HCT116 (cell line): ENCODE data around the gene TCEANC2. TPM values are rescaled to one million over a fixed set of nuclear protein-coding genes. Genes with fewer than 3 reads are reported as not detected.
A peak's percentile ranks its signal among the peaks of the same experiment; 100 is the strongest.

Experiments
- ATAC-seq: fragments of 200-7000 bp; cut with Tn5 transposase; 2 replicates; pipeline ENCODE4 v1.9.1; 2020; ENCODE audit warnings: mild to moderate bottlenecking, moderate library complexity
- BruUV-seq: library from RNA; stranded (reverse); fragments of 400-500 nt; replicated peaks from 2 replicates; lab custom pipeline; 2021; lab: Mats Ljungman, UMichigan
- CTCF ChIA-PET: fragments of 300-600 bp; sonication (Branson Sonifier 250); formaldehyde crosslinking; loops from one replicate; lab custom pipeline; 2021; ENCODE audit warnings: antibody characterized with exemption; lab: Charles Lee
- POLR2A ChIA-PET: fragments of 300-600, 350-600 bp; sonication (Branson Sonifier 250); formaldehyde crosslinking; loops from one replicate; lab custom pipeline; 2021; ENCODE audit warnings: antibody characterized with exemption; lab: Charles Lee
- RAD21 ChIA-PET, 2 experiments: fragments of 300-600 bp; sonication (Branson Sonifier 250); formaldehyde crosslinking; loops; one replicate each; lab custom pipeline; 2023; ENCODE audit warnings: low total read pairs in 2 of 2; ENCODE audit not compliant: uncharacterized antibody in 2 of 2, unreplicated experiment in 2 of 2, low non-redundant PET in 1 of 2; lab: Charles Lee
- DNase-seq: peaks from one replicate; pipeline ENCODE4 v3.0.0-alpha.2; 2010; ENCODE audit warnings: low read depth, low spot score
- H2AFZ ChIP-seq: fragments of 200-600 bp; shearing (Covaris generic), sonication (generic); 2 replicates; pipeline ENCODE4 v1.6.1; 2017; ENCODE audit warnings: low read depth, mixed run types, mixed read lengths, antibody characterized with exemption, low read length; ENCODE audit not compliant: poor library complexity, severe bottlenecking
- H3K27ac ChIP-seq: 2 replicates; pipeline ENCODE4 v1.5.1; 2012; ENCODE audit warnings: low read depth, low read length
- H3K27me3 ChIP-seq: fragments of 200-600 bp; sonication (generic); 2 replicates; pipeline ENCODE4 v1.6.1; 2016; ENCODE audit warnings: mixed run types, low read length, mixed read lengths; ENCODE audit not compliant: insufficient read depth
- H3K36me3 ChIP-seq, 2 experiments: fragments of 200-500 bp in 1 of 2; fragments of 200-600 bp in 1 of 2; sonication (Bioruptor generic) in 1 of 2; sonication (generic) in 1 of 2; 2 replicates each; pipeline versions ENCODE4 v1.5.1 to v1.6.1; 2014 to 2016; ENCODE audit warnings: low read length in 2 of 2, inconsistent platforms in 1 of 2, mixed read lengths in 1 of 2, mixed run types in 1 of 2; ENCODE audit not compliant: insufficient read depth in 2 of 2, control insufficient read depth in 1 of 2
- H3K4me1 ChIP-seq, 2 experiments: fragments of 200-600 bp in 1 of 2; sonication (generic) in 1 of 2; 2 replicates each; pipeline versions ENCODE4 v1.5.1 to v1.6.1; 2012 to 2017; ENCODE audit warnings: low read length in 2 of 2, inconsistent platforms in 1 of 2, mild to moderate bottlenecking in 1 of 2, mixed read lengths in 1 of 2, mixed run types in 1 of 2, moderate library complexity in 1 of 2; ENCODE audit not compliant: insufficient read depth in 2 of 2, control insufficient read depth in 1 of 2
- H3K4me2 ChIP-seq: fragments of 200-600 bp; sonication (generic); 2 replicates; pipeline ENCODE4 v1.6.1; 2017; ENCODE audit warnings: mixed run types, low read length, mixed read lengths
- H3K4me3 ChIP-seq, 2 experiments: fragments of 200-600 bp in 1 of 2; sonication (generic) in 1 of 2; replicated peaks in 1 of 2; 2 replicates each; pipeline ENCODE4 v1.5.1; 2011 to 2016; ENCODE audit warnings: low read length in 2 of 2, control low read depth in 1 of 2, low read depth in 1 of 2, mild to moderate bottlenecking in 1 of 2, mixed read lengths in 1 of 2, mixed run types in 1 of 2
- H3K79me2 ChIP-seq: fragments of 200-600 bp; sonication (generic); 2 replicates; pipeline ENCODE4 v1.6.1; 2017; ENCODE audit warnings: mild to moderate bottlenecking, mixed run types, low read length, moderate library complexity, mixed read lengths; ENCODE audit not compliant: insufficient read depth
- H3K9ac ChIP-seq: fragments of 200-600 bp; sonication (generic); 2 replicates; pipeline ENCODE4 v1.6.1; 2016; ENCODE audit warnings: low read length, mixed read lengths
- H3K9me2 ChIP-seq: fragments of 200-600 bp; sonication (generic), shearing (Covaris generic); 2 replicates; pipeline ENCODE4 v1.6.1; 2017; ENCODE audit warnings: mixed run types, mild to moderate bottlenecking, moderate library complexity; ENCODE audit not compliant: insufficient read depth
- H3K9me3 ChIP-seq, 2 experiments: fragments of 200-500 bp in 1 of 2; fragments of 200-600 bp in 1 of 2; sonication (Bioruptor generic) in 1 of 2; sonication (generic) in 1 of 2; 2 replicates each; pipeline ENCODE4 v1.6.1; 2014 to 2017; ENCODE audit warnings: low read length in 2 of 2, mixed read lengths in 2 of 2, inconsistent platforms in 1 of 2, low read depth in 1 of 2, mild to moderate bottlenecking in 1 of 2, mixed run types in 1 of 2, moderate library complexity in 1 of 2; ENCODE audit not compliant: control insufficient read depth in 1 of 2, insufficient read depth in 1 of 2
- H4K20me1 ChIP-seq: fragments of 200-600 bp; sonication (generic), shearing (Covaris generic); 2 replicates; pipeline ENCODE4 v1.6.1; 2017; ENCODE audit warnings: mixed run types, mild to moderate bottlenecking, moderate library complexity; ENCODE audit not compliant: insufficient read depth
- CEBPB ChIP-seq: IDR thresholded peaks from 2 replicates; pipeline ENCODE4 v1.6.1; 2012; ENCODE audit warnings: low read depth
- EGR1 ChIP-seq: IDR thresholded peaks from 2 replicates; pipeline ENCODE4 v1.6.1; 2012; ENCODE audit warnings: low read depth
- EZH2phosphoT487 ChIP-seq: fragments of 200-600 bp; IDR thresholded peaks from 2 replicates; pipeline ENCODE4 v1.6.1; 2018; ENCODE audit warnings: antibody characterized with exemption, borderline replicate concordance
- FOSL1 ChIP-seq: IDR thresholded peaks from 2 replicates; pipeline ENCODE4 v1.6.1; 2012; ENCODE audit warnings: low read depth
- JUND ChIP-seq: IDR thresholded peaks from 2 replicates; pipeline ENCODE4 v1.6.1; 2012
- POLR2A ChIP-seq: IDR thresholded peaks from 2 replicates; pipeline ENCODE4 v1.7.0; 2011; ENCODE audit warnings: borderline replicate concordance; ENCODE audit not compliant: insufficient read depth, insufficient read length; ENCODE audit errors: extremely low read depth
- POLR2AphosphoS5 ChIP-seq: IDR thresholded peaks from 2 replicates; pipeline ENCODE4 v1.6.1; 2011; ENCODE audit warnings: mild to moderate bottlenecking, low read depth, low read length, moderate library complexity
- SP1 ChIP-seq: IDR thresholded peaks from 2 replicates; pipeline ENCODE4 v1.6.1; 2012; ENCODE audit warnings: low read depth
- ZFX ChIP-seq: fragments of 450-650 bp; IDR thresholded peaks from 2 replicates; pipeline ENCODE4 v1.6.1; 2017
- intact Hi-C: fragments of 100-400 bp; cut with micrococcal nuclease; formaldehyde crosslinking; loops from 2 replicates; pipeline ENCODE4 v1.10.0; 2022
- total RNA-seq: library from RNA; stranded (reverse); gene quantifications from one replicate; pipeline ENCODE4 v1.2.1, GENCODE V29; 2021; ENCODE audit not compliant: unreplicated experiment
- TF ChIP-seq, protein P1 (sequence below): IDR thresholded peaks from 2 replicates; pipeline ENCODE4 v1.6.1; 2012

The TCEANC2 gene
- total RNA-seq, 1 experiment from 2014 or later = 5.4 TPM

DNA sequence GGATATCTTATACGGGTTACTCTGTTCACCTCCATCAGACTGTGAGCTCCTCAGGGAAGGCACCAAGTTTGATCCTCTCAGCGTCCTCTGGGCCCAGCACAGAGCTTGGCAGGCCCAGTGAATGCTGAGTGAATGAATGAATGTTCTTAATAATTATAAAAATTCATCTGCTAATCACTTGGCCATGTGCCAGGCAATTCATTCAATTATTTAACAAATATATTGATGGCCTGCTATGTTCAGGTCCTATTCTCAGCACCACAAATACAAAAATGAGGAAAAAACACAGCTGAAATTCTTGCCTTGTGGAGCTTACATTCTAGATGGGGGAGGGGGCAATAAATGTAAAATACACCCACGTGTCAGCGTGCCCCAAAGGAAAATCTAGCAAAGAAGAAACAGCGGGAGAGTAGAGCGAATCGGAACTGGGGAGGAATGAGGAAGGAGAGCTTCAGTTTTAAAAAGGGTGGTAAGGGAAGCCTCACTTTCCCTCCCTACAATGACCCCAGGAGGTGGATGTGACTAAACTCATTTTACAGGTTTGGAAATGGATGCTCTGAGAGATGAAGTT is 83.6 kb downstream of the TCEANC2 start:
- ATAC-seq (no peak), DNase-seq (no peak)
- Histone ChIP-seq H3K27ac (no peak overlapping the region), H3K36me3 (no peaks in the 10 kb centered on the region), H3K9me3 (no peaks in the 10 kb centered on the region), H3K9ac (no peak overlapping the region), H3K4me2 (no peak overlapping the region), H4K20me1 (no peaks in the 10 kb centered on the region), H3K4me3 (no peak overlapping the region), H3K9me2 (no peaks in the 10 kb centered on the region), H3K4me1 (no peaks in the 10 kb centered on the region; a peak in 1 of 4 replicates), H3K79me2 (no peaks in the 10 kb centered on the region), H2AFZ (no peak overlapping the region), H3K27me3 (no peaks in the 10 kb centered on the region)
- intact Hi-C loops = no loop called here
- CTCF ChIA-PET = interaction anchor here (0.6 to 1.5 kb wide), 2 partner anchors 10 kb away, joined by 3 read pairs; no protein-coding TSS in a partner anchor
- POLR2A ChIA-PET = no interaction called here
- TF ChIP-seq, protein P1, sequence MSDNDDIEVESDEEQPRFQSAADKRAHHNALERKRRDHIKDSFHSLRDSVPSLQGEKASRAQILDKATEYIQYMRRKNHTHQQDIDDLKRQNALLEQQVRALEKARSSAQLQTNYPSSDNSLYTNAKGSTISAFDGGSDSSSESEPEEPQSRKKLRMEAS = no peak
- TF ChIP-seq FOSL1 (no peak), EGR1 (no peak), POLR2A (no peak)
- no TSS peak for BruUV-seq
- RAD21 ChIA-PET = no interaction called here

DNA sequence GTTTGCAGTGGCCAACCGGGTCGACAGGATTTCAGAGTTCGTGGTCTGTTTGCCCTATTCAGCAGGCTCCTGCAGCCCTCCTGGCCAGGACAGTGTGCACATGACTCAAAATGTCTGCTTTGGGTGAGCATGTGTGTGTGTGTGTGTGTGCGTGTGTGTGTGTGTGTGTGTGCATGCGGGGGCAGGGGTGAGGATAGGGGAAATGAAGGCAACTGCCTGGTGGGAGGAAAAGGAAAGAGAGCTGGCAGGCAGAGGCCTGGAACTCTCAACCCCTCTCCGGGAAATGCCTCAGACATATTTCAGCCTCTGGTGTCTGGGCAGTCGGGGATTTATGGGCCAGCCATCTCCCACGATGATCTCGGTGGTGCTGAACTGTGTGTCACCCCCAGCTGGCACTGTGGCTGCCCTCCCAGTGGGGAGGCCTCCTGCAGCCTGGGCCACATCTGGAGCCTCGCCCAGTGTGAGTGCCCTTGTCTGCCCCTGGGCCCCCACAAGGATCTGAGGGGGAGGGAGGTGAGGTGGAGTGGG is 84.2 kb downstream of the TCEANC2 start:
- no peaks in the 10 kb centered on the region for H4K20me1 ChIP-seq
- H3K36me3 ChIP-seq = no peaks in the 10 kb centered on the region
- POLR2A ChIA-PET = no interaction called here
- RAD21 ChIA-PET = no interaction called here
- H3K79me2 ChIP-seq = no peaks in the 10 kb centered on the region
- no peak overlapping the region for H3K4me3 ChIP-seq
- intact Hi-C loops = no loop called here
- no peaks in the 10 kb centered on the region; a peak in 1 of 4 replicates for H3K4me1 ChIP-seq
- CTCF ChIA-PET = interaction anchor here (0.6 to 1.5 kb wide), 2 partner anchors 9 to 11 kb away, joined by 3 read pairs; no protein-coding TSS in a partner anchor
- no peak for DNase-seq
- H3K9ac ChIP-seq = no peak overlapping the region
- H3K27ac ChIP-seq = no peak overlapping the region
- H2AFZ ChIP-seq = no peak overlapping the region
- no peaks in the 10 kb centered on the region for H3K9me2 ChIP-seq
- ATAC-seq = 0 out of 2 replicates have a peak, but pooled peaks have one; percentile 31
- no peak for TF ChIP-seq EZH2phosphoT487
- no peak for TF ChIP-seq ZFX
- no peak for TF ChIP-seq JUND
- no peak for TF ChIP-seq CEBPB
- TF ChIP-seq POLR2AphosphoS5 = no peak
- no peak for TF ChIP-seq SP1
- no peak overlapping the region for H3K4me2 ChIP-seq
- no peaks in the 10 kb centered on the region for H3K9me3 ChIP-seq
- no TSS peak for BruUV-seq
- H3K27me3 ChIP-seq = no peaks in the 10 kb centered on the region
